Neural crest cell (in vitro differentiated cells): ENCODE data around the gene DPP7. TPM values are rescaled to one million over a fixed set of nuclear protein-coding genes. Genes with fewer than 3 reads are reported as not detected.

ENCODE experiments used
- DNase-seq: peaks from one replicate; pipeline ENCODE4 v3.0.0; 2021; ENCODE audit warnings: low read depth, mixed read lengths, low spot score
- H3K27ac Mint-ChIP-seq: one replicate; pipeline ENCODE4 v1.8.0; 2021; ENCODE audit warnings: mild to moderate bottlenecking, mixed read lengths; ENCODE audit not compliant: unreplicated experiment
- H3K27me3 Mint-ChIP-seq: 2 replicates; pipeline ENCODE4 v1.8.0; 2021; ENCODE audit warnings: low read depth, mild to moderate bottlenecking, mixed read lengths
- H3K36me3 Mint-ChIP-seq: 2 replicates; pipeline ENCODE4 v1.8.0; 2021; ENCODE audit warnings: low read depth, mild to moderate bottlenecking, mixed read lengths
- H3K4me1 Mint-ChIP-seq: 2 replicates; pipeline ENCODE4 v1.8.0; 2021; ENCODE audit warnings: mixed read lengths
- H3K4me3 Mint-ChIP-seq: one replicate; pipeline ENCODE4 v1.8.0; 2021; ENCODE audit warnings: mild to moderate bottlenecking, mixed read lengths
- H3K9me3 Mint-ChIP-seq: 2 replicates; pipeline ENCODE4 v1.8.0; 2021; ENCODE audit warnings: mixed read lengths
- CTCF ChIP-seq: fragments of 200-600 bp; sonication (generic); conservative IDR thresholded peaks from 2 replicates; pipeline ENCODE4 v1.5.0; 2021; ENCODE audit warnings: antibody characterized with exemption, mild to moderate bottlenecking
- total RNA-seq: library from RNA; stranded (reverse); gene quantifications from 2 replicates; pipeline ENCODE4 v1.2.1, GENCODE V29; 2021

The DPP7 gene
- total RNA-seq, 1 donor from 2014 or later = 46.5 TPM

GRCh38 chr9:137145731-137146526 lies 31.4 kb upstream of the DPP7 start:
- H3K27me3 Mint-ChIP-seq = peaks cover 61% of the 10 kb centered on the region
- no peaks in the 10 kb centered on the region for H3K36me3 Mint-ChIP-seq
- H3K9me3 Mint-ChIP-seq = no peaks in the 10 kb centered on the region
- DNase-seq = no peak
- no peaks in the 10 kb centered on the region for H3K4me1 Mint-ChIP-seq
- no peak overlapping the region for H3K27ac Mint-ChIP-seq
- TF ChIP-seq CTCF = no peak
- no peak overlapping the region for H3K4me3 Mint-ChIP-seq

- Mint-ChIP-seq H3K4me3 (no peak overlapping the region), H3K27ac (no peak overlapping the region), H3K4me1 (no peaks in the 10 kb centered on the region), H3K36me3 (no peaks in the 10 kb centered on the region), H3K27me3 (peaks cover 75% of the 10 kb centered on the region), H3K9me3 (no peaks in the 10 kb centered on the region)
- no peak for TF ChIP-seq CTCF
- DNase-seq = no peak
Measured at GRCh38 chr9:137143459-137143858, 28.9 kb upstream of the DPP7 start.

- Mint-ChIP-seq H3K27ac (no peak overlapping the region), H3K27me3 (peaks cover 81% of the 10 kb centered on the region), H3K9me3 (no peaks in the 10 kb centered on the region), H3K4me1 (no peaks in the 10 kb centered on the region), H3K36me3 (no peaks in the 10 kb centered on the region), H3K4me3 (no peak overlapping the region)
- DNase-seq = no peak
- TF ChIP-seq CTCF = no peak
Measured at GRCh38 chr9:137141976-137142936, 27.7 kb upstream of the DPP7 start.

GRCh38 chr9:137141050-137141810 lies 26.7 kb upstream of the DPP7 start:
- H3K9me3 Mint-ChIP-seq = no peaks in the 10 kb centered on the region
- no peaks in the 10 kb centered on the region for H3K36me3 Mint-ChIP-seq
- no peak overlapping the region for H3K4me3 Mint-ChIP-seq
- TF ChIP-seq CTCF = no peak
- no peak overlapping the region for H3K27ac Mint-ChIP-seq
- H3K27me3 Mint-ChIP-seq = peaks cover 84% of the 10 kb centered on the region
- no peak for DNase-seq
- no peaks in the 10 kb centered on the region for H3K4me1 Mint-ChIP-seq
